Activated CD8-positive, alpha-beta T cell treated with anti-CD3 and anti-CD28 coated beads for 36 hours (primary cell): ENCODE data around the gene SPECC1L. TPM values are rescaled to one million over a fixed set of nuclear protein-coding genes. Genes with fewer than 3 reads are reported as not detected.

ENCODE experiments used
- ATAC-seq: fragments of 200-7000 bp; cut with Tn5 transposase; one replicate; pipeline ENCODE4 v1.10.0; 2021; ENCODE audit warnings: mild to moderate bottlenecking, moderate library complexity
- CTCF ChIA-PET: fragments of 350-600 bp; sonication (Branson Sonifier 250); formaldehyde crosslinking; loops from one replicate; lab custom pipeline; 2021; ENCODE audit warnings: antibody characterized with exemption; lab: Charles Lee
- POLR2A ChIA-PET: fragments of 350-600 bp; sonication (Branson Sonifier 250); formaldehyde crosslinking; loops from one replicate; lab custom pipeline; 2021; ENCODE audit warnings: antibody characterized with exemption; lab: Charles Lee
- DNase-seq: peaks from one replicate; pipeline ENCODE4 v3.0.0-alpha.2; 2020
- H3K27ac Mint-ChIP-seq: one replicate; pipeline ENCODE4 v1.8.0; 2021; ENCODE audit warnings: mild to moderate bottlenecking, mixed read lengths
- H3K27me3 Mint-ChIP-seq: one replicate; pipeline ENCODE4 v1.8.0; 2021; ENCODE audit warnings: mixed read lengths
- H3K36me3 Mint-ChIP-seq: one replicate; pipeline ENCODE4 v1.8.0; 2021; ENCODE audit warnings: low read depth, mixed read lengths
- H3K4me1 Mint-ChIP-seq: one replicate; pipeline ENCODE4 v1.8.0; 2021; ENCODE audit warnings: low read depth, mixed read lengths
- H3K4me3 Mint-ChIP-seq: one replicate; pipeline ENCODE4 v1.8.0; 2021; ENCODE audit warnings: mild to moderate bottlenecking, moderate library complexity, mixed read lengths
- H3K9me3 Mint-ChIP-seq: one replicate; pipeline ENCODE4 v1.8.0; 2021; ENCODE audit warnings: mixed read lengths
- intact Hi-C: fragments of 100-400 bp; cut with micrococcal nuclease; formaldehyde crosslinking; loops from one replicate; pipeline ENCODE4 v1.10.0; 2022
- total RNA-seq, 2 experiments: library from RNA; stranded (reverse); gene quantifications; one replicate each; pipeline ENCODE4 v1.2.3, GENCODE V29; 2021
- TF ChIP-seq, protein P1 (sequence below): fragments of 200-600 bp; IDR thresholded peaks from one replicate; pipeline ENCODE4 v1.8.0; 2022; ENCODE audit warnings: antibody characterized with exemption, mild to moderate bottlenecking

Gene SPECC1L
- total RNA-seq, 2 experiments from 2014 or later, result 38.9 to 39.0 TPM

DNA sequence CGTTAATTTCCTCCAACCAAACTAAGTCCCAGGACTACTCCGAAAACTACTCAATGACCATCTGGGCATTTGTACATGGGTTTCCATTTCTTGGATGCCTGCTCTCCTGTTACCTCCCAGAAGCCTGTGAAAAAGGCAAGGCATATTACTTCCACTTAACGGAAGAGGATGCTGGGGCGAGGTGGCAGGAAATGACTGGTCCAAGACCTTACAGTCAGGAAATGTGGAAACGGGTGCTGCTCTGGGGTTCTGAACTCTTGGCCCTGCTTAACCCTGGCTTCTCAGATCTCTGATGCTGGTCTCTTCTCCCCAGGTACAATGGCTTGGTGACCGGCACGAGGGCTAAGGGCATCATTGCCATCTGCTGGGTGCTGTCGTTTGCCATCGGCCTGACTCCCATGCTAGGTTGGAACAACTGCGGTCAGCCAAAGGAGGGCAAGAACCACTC lies 169.7 kb downstream of the SPECC1L start:
- H3K4me3 Mint-ChIP-seq, result no peak overlapping the region
- peak overlapping the region; percentile 82 for H3K27ac Mint-ChIP-seq
- peaks cover 63% of the 10 kb centered on the region for H3K36me3 Mint-ChIP-seq
- H3K27me3 Mint-ChIP-seq, result no peaks in the 10 kb centered on the region
- intact Hi-C loops, result no loop called here
- peaks cover 92% of the 10 kb centered on the region for H3K4me1 Mint-ChIP-seq
- no peak for DNase-seq
- ATAC-seq, result no peak
- ChIA-PET CTCF (no interaction called here), POLR2A (no interaction called here)
- TF ChIP-seq, protein P1, sequence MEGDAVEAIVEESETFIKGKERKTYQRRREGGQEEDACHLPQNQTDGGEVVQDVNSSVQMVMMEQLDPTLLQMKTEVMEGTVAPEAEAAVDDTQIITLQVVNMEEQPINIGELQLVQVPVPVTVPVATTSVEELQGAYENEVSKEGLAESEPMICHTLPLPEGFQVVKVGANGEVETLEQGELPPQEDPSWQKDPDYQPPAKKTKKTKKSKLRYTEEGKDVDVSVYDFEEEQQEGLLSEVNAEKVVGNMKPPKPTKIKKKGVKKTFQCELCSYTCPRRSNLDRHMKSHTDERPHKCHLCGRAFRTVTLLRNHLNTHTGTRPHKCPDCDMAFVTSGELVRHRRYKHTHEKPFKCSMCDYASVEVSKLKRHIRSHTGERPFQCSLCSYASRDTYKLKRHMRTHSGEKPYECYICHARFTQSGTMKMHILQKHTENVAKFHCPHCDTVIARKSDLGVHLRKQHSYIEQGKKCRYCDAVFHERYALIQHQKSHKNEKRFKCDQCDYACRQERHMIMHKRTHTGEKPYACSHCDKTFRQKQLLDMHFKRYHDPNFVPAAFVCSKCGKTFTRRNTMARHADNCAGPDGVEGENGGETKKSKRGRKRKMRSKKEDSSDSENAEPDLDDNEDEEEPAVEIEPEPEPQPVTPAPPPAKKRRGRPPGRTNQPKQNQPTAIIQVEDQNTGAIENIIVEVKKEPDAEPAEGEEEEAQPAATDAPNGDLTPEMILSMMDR, result no peak
- no peaks in the 10 kb centered on the region for H3K9me3 Mint-ChIP-seq

DNA sequence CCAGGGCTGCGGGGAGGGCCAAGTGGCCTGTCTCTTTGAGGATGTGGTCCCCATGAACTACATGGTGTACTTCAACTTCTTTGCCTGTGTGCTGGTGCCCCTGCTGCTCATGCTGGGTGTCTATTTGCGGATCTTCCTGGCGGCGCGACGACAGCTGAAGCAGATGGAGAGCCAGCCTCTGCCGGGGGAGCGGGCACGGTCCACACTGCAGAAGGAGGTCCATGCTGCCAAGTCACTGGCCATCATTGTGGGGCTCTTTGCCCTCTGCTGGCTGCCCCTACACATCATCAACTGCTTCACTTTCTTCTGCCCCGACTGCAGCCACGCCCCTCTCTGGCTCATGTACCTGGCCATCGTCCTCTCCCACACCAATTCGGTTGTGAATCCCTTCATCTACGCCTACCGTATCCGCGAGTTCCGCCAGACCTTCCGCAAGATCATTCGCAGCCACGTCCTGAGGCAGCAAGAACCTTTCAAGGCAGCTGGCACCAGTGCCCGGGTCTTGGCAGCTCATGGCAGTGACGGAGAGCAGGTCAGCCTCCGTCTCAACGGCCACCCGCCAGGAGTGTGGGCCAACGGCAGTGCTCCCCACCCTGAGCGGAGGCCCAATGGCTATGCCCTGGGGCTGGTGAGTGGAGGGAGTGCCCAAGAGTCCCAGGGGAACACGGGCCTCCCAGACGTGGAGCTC lies 170.2 kb downstream of the SPECC1L start:
- peak overlapping the region; percentile 82 for H3K27ac Mint-ChIP-seq
- intact Hi-C loops, result no loop called here
- ChIA-PET POLR2A (interaction anchor here (1.4 kb wide), 1 partner anchor 14 kb away, joined by 4 read pairs; the partner anchor contains the start of gene ADORA2A), CTCF (interaction anchor here (1.5 kb wide), 1 partner anchor 18 kb away, joined by 8 read pairs; no protein-coding TSS in a partner anchor)
- TF ChIP-seq, protein P1, result no peak
- H3K4me3 Mint-ChIP-seq, result no peak overlapping the region
- H3K9me3 Mint-ChIP-seq, result no peaks in the 10 kb centered on the region
- DNase-seq (no peak), ATAC-seq (no peak)
- peaks cover 62% of the 10 kb centered on the region for H3K36me3 Mint-ChIP-seq
- H3K4me1 Mint-ChIP-seq, result peaks cover 92% of the 10 kb centered on the region
- no peaks in the 10 kb centered on the region for H3K27me3 Mint-ChIP-seq

DNA sequence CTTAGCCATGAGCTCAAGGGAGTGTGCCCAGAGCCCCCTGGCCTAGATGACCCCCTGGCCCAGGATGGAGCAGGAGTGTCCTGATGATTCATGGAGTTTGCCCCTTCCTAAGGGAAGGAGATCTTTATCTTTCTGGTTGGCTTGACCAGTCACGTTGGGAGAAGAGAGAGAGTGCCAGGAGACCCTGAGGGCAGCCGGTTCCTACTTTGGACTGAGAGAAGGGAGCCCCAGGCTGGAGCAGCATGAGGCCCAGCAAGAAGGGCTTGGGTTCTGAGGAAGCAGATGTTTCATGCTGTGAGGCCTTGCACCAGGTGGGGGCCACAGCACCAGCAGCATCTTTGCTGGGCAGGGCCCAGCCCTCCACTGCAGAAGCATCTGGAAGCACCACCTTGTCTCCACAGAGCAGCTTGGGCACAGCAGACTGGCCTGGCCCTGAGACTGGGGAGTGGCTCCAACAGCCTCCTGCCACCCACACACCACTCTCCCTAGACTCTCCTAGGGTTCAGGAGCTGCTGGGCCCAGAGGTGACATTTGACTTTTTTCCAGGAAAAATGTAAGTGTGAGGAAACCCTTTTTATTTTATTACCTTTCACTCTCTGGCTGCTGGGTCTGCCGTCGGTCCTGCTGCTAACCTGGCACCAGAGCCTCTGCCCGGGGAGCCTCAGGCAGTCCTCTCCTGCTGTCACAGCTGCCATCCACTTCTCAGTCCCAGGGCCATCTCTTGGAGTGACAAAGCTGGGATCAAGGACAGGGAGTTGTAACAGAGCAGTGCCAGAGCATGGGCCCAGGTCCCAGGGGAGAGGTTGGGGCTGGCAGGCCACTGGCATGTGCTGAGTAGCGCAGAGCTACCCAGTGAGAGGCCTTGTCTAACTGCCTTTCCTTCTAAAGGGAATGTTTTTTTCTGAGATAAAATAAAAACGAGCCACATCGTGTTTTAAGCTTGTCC lies 171.0 kb downstream of the SPECC1L start:
- ChIA-PET CTCF (interaction anchor here (0.5 to 1.5 kb wide), 2 partner anchors 18 to 66 kb away, joined by 4 to 8 read pairs; no protein-coding TSS in a partner anchor), POLR2A (interaction anchor here (0.7 to 1.4 kb wide), 2 partner anchors 11 to 14 kb away, joined by 3 to 4 read pairs; partner anchors contain the start of gene ADORA2A)
- Mint-ChIP-seq H3K9me3 (no peaks in the 10 kb centered on the region), H3K27me3 (no peaks in the 10 kb centered on the region), H3K4me1 (peaks cover 91% of the 10 kb centered on the region), H3K4me3 (no peak overlapping the region), H3K27ac (peak overlapping the region; percentile 82), H3K36me3 (peaks cover 61% of the 10 kb centered on the region)
- intact Hi-C loops, result no loop called here
- ATAC-seq, result no peak
- TF ChIP-seq, protein P1, result no peak
- no peak for DNase-seq

DNA sequence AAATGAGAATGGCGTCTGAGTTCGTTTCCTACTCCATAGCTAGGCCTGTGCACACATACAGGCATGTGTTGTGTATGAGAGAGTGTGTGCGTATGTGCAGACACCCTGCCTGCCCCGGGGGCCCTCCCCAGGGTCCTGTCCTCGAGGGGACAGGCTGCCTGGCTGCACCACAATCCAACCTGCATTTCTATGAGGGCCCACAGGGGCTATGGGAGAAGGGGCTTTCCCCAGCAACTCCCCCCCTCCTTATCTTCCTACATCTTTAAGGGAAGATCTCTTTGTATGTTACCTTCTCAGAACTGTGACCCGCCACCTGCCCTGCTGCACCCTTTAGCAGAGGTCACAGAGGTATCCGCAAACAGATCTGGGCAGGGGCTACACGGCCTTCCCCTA lies 171.7 kb downstream of the SPECC1L start:
- Mint-ChIP-seq H3K27ac (peak overlapping the region; percentile 82), H3K27me3 (no peaks in the 10 kb centered on the region), H3K4me3 (no peak overlapping the region), H3K4me1 (peaks cover 85% of the 10 kb centered on the region), H3K36me3 (peaks cover 57% of the 10 kb centered on the region), H3K9me3 (no peaks in the 10 kb centered on the region)
- ChIA-PET POLR2A (interaction anchor here (0.7 to 3.6 kb wide), 3 partner anchors 8 to 15 kb away, joined by 3 to 21 read pairs (median 4); partner anchors contain the start of gene ADORA2A), CTCF (interaction anchor here (0.5 to 1.5 kb wide), 2 partner anchors 19 to 66 kb away, joined by 4 to 8 read pairs; no protein-coding TSS in a partner anchor)
- TF ChIP-seq, protein P1, result no peak
- intact Hi-C loops, result no loop called here
- ATAC-seq, result no peak
- no peak for DNase-seq
